Neural cell (in vitro differentiated cells): Measurements from ENCODE around the gene RNLS. TPM values are rescaled to one million over a fixed set of nuclear protein-coding genes. Genes with fewer than 3 reads are reported as not detected.

Experiments used
- H2AFZ ChIP-seq: fragments of 200-600, 300-800 bp; sonication (generic), shearing (Covaris generic); 2 replicates; pipeline ENCODE4 v1.6.0; 2014; ENCODE audit warnings: low read depth, mild to moderate bottlenecking, antibody characterized with exemption, low read length, moderate library complexity
- H3F3A ChIP-seq: fragments of 200-600 bp; shearing (Covaris generic); 2 replicates; pipeline ENCODE4 v1.6.1; 2016; ENCODE audit warnings: mild to moderate bottlenecking, moderate library complexity, mixed read lengths, antibody characterized with exemption, low read length; ENCODE audit not compliant: insufficient read depth, poor library complexity, severe bottlenecking
- H3K27ac ChIP-seq: fragments of 200-600, 300-800 bp; sonication (generic), shearing (Covaris generic); 2 replicates; pipeline ENCODE4 v1.5.1; 2014; ENCODE audit warnings: mild to moderate bottlenecking, low read length, moderate library complexity
- H3K27me3 ChIP-seq: fragments of 300-800, 200-600 bp; sonication (generic), shearing (Covaris generic); 2 replicates; pipeline ENCODE4 v1.6.0; 2014; ENCODE audit warnings: mild to moderate bottlenecking, low read depth, low read length, moderate library complexity; ENCODE audit not compliant: insufficient read depth
- H3K36me3 ChIP-seq: fragments of 300-800, 200-600 bp; sonication (generic), shearing (Covaris generic); 2 replicates; pipeline ENCODE4 v1.5.1; 2014; ENCODE audit warnings: mild to moderate bottlenecking, antibody characterized with exemption, low read length, moderate library complexity; ENCODE audit not compliant: insufficient read depth
- H3K4me2 ChIP-seq: fragments of 300-800, 200-600 bp; sonication (generic), shearing (Covaris generic); 2 replicates; pipeline ENCODE4 v1.6.0; 2014; ENCODE audit warnings: mild to moderate bottlenecking, low read length
- H3K4me3 ChIP-seq: fragments of 300-800, 200-600 bp; sonication (generic), shearing (Covaris generic); 2 replicates; pipeline ENCODE4 v1.5.1; 2014; ENCODE audit warnings: mild to moderate bottlenecking, low read length, moderate library complexity
- H3K79me2 ChIP-seq: fragments of 200-600 bp; shearing (Covaris generic); replicated peaks from 2 replicates; pipeline ENCODE4 v1.6.0; 2014; ENCODE audit warnings: mild to moderate bottlenecking, low read length, moderate library complexity; ENCODE audit not compliant: insufficient read depth
- H3K9ac ChIP-seq: fragments of 300-800, 200-600 bp; sonication (generic), shearing (Covaris generic); 2 replicates; pipeline ENCODE4 v1.6.1; 2016; ENCODE audit warnings: mild to moderate bottlenecking, low read length, mixed read lengths
- H3K9me2 ChIP-seq: fragments of 200-600 bp; shearing (Covaris generic); 2 replicates; pipeline ENCODE4 v1.6.1; 2016; ENCODE audit warnings: mild to moderate bottlenecking, low read length, mixed read lengths; ENCODE audit not compliant: insufficient read depth
- H3K9me3 ChIP-seq: fragments of 200-600, 300-800 bp; sonication (generic), shearing (Covaris generic); 2 replicates; pipeline ENCODE4 v1.6.1; 2016; ENCODE audit warnings: mild to moderate bottlenecking, mixed run types, low read length, moderate library complexity, mixed read lengths
- H4K20me1 ChIP-seq: fragments of 200-600 bp; shearing (Covaris generic); 2 replicates; pipeline ENCODE4 v1.6.1; 2016; ENCODE audit warnings: mild to moderate bottlenecking, mixed run types; ENCODE audit not compliant: insufficient read depth
- EP300 ChIP-seq: fragments of 450-650 bp; conservative IDR thresholded peaks from 2 replicates; pipeline ENCODE4 v1.6.1; 2014; ENCODE audit warnings: antibody characterized with exemption, mild to moderate bottlenecking, moderate library complexity; ENCODE audit not compliant: poor library complexity, severe bottlenecking
- EZH2 ChIP-seq: fragments of 200-600, 300-800 bp; shearing (Covaris generic), sonication (generic); IDR thresholded peaks from 2 replicates; pipeline ENCODE4 v1.6.1; 2014; ENCODE audit warnings: antibody characterized with exemption, low read length, borderline replicate concordance, mild to moderate bottlenecking; ENCODE audit not compliant: insufficient read depth, poor library complexity, severe bottlenecking
- MXI1 ChIP-seq: fragments of 450-650 bp; conservative IDR thresholded peaks from 2 replicates; pipeline ENCODE4 v1.6.1; 2014; ENCODE audit warnings: antibody characterized with exemption, mild to moderate bottlenecking; ENCODE audit not compliant: poor library complexity, severe bottlenecking
- POLR2AphosphoS5 ChIP-seq: IDR thresholded peaks from 2 replicates; pipeline ENCODE4 v1.6.1; 2012
- RAD21 ChIP-seq: fragments of 450-650 bp; conservative IDR thresholded peaks from 2 replicates; pipeline ENCODE4 v1.6.1; 2014; ENCODE audit warnings: antibody characterized with exemption, mild to moderate bottlenecking, moderate library complexity
- SMC3 ChIP-seq: fragments of 450-650 bp; conservative IDR thresholded peaks from 2 replicates; pipeline ENCODE4 v1.6.1; 2014; ENCODE audit warnings: antibody characterized with exemption, mild to moderate bottlenecking, moderate library complexity; ENCODE audit not compliant: poor library complexity
- TAF1 ChIP-seq: IDR thresholded peaks from 2 replicates; pipeline ENCODE4 v1.6.1; 2012; ENCODE audit warnings: low read depth
- polyA plus RNA-seq: library from polyadenylated mRNA; depleted of rRNA; stranded (reverse); fragments of >200 nt; gene quantifications from 2 replicates; pipeline ENCODE4 v1.2.3, GENCODE V29; 2014
- TF ChIP-seq, protein P1 (sequence below): fragments of 450-650 bp; IDR thresholded peaks from 2 replicates; pipeline ENCODE4 v1.5.1; 2014; ENCODE audit warnings: antibody characterized with exemption, mild to moderate bottlenecking, moderate library complexity; ENCODE audit not compliant: poor library complexity, severe bottlenecking
- TF ChIP-seq, protein P2 (sequence below): IDR thresholded peaks from 2 replicates; pipeline ENCODE4 v1.6.1; 2012; ENCODE audit warnings: borderline replicate concordance

The RNLS gene
- polyA plus RNA-seq, 1 donor from 2014 or later = 0.20 TPM

DNA sequence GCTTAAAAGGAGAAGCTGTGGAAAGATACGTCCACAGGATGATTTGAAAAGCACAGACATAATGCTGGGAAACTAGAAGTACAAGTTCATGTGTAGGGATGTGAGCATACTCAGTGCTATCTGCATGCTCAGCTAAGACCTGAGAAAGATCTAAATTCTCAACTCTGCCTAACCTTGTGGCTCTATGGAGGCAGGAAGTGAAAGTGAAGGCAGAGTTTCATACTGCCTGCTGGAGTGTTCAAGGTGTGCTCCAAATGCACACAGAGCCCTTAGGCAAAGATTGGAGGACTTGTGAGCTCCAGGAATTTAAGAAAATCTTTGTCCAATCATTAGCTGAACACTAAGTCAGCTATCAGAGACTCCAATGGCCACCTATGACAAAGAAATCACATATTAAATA is 190.9 kb downstream of the RNLS start:
- no peak overlapping the region for H3K9ac ChIP-seq
- H3K79me2 ChIP-seq = no peaks in the 10 kb centered on the region
- H4K20me1 ChIP-seq = no peaks in the 10 kb centered on the region
- H3K27ac ChIP-seq = no peak overlapping the region
- no peak overlapping the region for H2AFZ ChIP-seq
- TF ChIP-seq SMC3 = no peak
- no peak for TF ChIP-seq RAD21
- no peak for TF ChIP-seq POLR2AphosphoS5
- TF ChIP-seq, protein P1, sequence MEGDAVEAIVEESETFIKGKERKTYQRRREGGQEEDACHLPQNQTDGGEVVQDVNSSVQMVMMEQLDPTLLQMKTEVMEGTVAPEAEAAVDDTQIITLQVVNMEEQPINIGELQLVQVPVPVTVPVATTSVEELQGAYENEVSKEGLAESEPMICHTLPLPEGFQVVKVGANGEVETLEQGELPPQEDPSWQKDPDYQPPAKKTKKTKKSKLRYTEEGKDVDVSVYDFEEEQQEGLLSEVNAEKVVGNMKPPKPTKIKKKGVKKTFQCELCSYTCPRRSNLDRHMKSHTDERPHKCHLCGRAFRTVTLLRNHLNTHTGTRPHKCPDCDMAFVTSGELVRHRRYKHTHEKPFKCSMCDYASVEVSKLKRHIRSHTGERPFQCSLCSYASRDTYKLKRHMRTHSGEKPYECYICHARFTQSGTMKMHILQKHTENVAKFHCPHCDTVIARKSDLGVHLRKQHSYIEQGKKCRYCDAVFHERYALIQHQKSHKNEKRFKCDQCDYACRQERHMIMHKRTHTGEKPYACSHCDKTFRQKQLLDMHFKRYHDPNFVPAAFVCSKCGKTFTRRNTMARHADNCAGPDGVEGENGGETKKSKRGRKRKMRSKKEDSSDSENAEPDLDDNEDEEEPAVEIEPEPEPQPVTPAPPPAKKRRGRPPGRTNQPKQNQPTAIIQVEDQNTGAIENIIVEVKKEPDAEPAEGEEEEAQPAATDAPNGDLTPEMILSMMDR = no peak
- no peak for TF ChIP-seq EZH2
- TF ChIP-seq TAF1 = no peak
- TF ChIP-seq EP300 = no peak
- TF ChIP-seq, protein P2, sequence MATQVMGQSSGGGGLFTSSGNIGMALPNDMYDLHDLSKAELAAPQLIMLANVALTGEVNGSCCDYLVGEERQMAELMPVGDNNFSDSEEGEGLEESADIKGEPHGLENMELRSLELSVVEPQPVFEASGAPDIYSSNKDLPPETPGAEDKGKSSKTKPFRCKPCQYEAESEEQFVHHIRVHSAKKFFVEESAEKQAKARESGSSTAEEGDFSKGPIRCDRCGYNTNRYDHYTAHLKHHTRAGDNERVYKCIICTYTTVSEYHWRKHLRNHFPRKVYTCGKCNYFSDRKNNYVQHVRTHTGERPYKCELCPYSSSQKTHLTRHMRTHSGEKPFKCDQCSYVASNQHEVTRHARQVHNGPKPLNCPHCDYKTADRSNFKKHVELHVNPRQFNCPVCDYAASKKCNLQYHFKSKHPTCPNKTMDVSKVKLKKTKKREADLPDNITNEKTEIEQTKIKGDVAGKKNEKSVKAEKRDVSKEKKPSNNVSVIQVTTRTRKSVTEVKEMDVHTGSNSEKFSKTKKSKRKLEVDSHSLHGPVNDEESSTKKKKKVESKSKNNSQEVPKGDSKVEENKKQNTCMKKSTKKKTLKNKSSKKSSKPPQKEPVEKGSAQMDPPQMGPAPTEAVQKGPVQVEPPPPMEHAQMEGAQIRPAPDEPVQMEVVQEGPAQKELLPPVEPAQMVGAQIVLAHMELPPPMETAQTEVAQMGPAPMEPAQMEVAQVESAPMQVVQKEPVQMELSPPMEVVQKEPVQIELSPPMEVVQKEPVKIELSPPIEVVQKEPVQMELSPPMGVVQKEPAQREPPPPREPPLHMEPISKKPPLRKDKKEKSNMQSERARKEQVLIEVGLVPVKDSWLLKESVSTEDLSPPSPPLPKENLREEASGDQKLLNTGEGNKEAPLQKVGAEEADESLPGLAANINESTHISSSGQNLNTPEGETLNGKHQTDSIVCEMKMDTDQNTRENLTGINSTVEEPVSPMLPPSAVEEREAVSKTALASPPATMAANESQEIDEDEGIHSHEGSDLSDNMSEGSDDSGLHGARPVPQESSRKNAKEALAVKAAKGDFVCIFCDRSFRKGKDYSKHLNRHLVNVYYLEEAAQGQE = no peak
- no peak for TF ChIP-seq MXI1
- no peaks in the 10 kb centered on the region for H3K27me3 ChIP-seq
- H3K9me3 ChIP-seq = no peaks in the 10 kb centered on the region
- H3F3A ChIP-seq = no peaks in the 10 kb centered on the region
- H3K36me3 ChIP-seq = no peaks in the 10 kb centered on the region
- no peak overlapping the region for H3K4me2 ChIP-seq
- H3K9me2 ChIP-seq = no peaks in the 10 kb centered on the region
- H3K4me3 ChIP-seq = no peak overlapping the region

DNA sequence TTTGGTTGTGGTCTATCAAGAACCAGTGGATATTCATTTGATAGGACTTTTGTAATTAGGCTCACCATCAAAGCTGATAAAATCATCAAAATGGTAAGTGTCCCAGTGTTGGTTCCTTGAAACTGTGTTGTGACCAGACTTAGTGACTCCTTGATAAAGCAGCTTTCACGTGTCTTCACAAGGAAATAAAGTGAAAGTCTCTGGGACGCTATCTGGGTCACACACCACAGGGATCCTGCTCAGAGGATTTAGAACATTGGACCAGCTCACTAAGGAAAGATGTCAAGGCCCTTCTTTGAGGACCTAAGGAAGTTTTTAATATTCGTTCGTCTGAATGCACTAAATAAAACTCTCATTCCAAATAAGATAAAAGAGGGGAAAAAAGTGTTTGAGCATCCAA is 193.1 kb downstream of the RNLS start:
- Histone ChIP-seq H3K9ac (no peak overlapping the region), H4K20me1 (no peaks in the 10 kb centered on the region), H2AFZ (no peak overlapping the region), H3K79me2 (no peaks in the 10 kb centered on the region), H3K4me3 (no peak overlapping the region), H3K4me2 (no peak overlapping the region), H3K9me3 (no peaks in the 10 kb centered on the region), H3K27me3 (no peaks in the 10 kb centered on the region), H3F3A (no peaks in the 10 kb centered on the region), H3K27ac (no peak overlapping the region), H3K36me3 (no peaks in the 10 kb centered on the region), H3K9me2 (no peaks in the 10 kb centered on the region)
- TF ChIP-seq, protein P2 = no peak
- TF ChIP-seq SMC3 (no peak), EZH2 (no peak), TAF1 (no peak), RAD21 (no peak), MXI1 (no peak), POLR2AphosphoS5 (no peak), EP300 (no peak)
- TF ChIP-seq, protein P1 = no peak
